A204.1 (cell line): ENCODE results near the gene GNAZ.

ENCODE experiments used
- FAIRE-seq: peaks from 2 replicates; lab custom pipeline; 2012; peaks lifted over from hg19 to GRCh38; lab: Jason Lieb, UNC

GNAZ gene

DNA sequence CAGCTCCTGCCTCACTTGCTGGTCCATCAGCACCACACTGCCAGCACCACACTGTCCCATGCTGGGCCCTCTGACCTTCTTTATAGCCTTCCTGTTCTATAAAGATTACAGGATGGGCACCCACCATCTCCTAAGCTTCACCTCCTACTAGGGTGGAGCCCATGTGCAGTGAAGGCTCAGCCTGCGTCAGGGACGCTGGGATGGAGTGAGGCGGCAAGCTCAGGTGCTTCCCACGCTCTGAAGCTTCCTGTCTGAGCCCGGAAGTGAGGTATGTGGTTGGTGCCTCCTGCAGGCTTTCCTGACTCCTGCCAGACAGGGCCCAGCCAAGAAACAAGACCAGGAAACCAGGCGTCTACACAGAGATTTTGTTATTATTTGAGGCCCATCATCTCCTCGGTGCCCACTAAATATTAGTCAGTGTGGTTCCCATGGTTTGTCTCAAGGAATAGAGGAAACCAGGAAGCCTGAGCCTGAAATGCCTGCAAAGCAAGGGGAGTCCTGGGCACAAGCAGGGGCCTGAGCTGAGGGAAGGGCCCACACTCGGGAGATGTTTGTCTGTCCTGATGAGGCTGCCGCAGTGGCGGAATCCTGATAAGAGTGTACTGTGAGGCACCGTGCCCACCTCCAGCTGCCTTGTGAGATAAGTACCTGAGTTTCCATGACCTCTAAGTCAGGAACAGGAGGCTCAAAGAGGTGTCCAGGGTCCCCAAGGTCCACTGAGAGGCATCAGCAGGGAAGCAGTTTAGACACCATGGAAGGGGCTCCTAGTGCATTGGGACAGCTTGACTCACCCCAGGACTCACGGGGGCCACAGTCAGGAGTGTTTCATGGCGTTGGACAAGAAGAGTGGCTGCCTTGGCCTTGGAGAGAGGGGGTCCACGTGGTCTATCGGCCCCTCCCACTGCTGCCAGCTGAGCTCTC, 49.4 kb downstream of the GNAZ start:
- FAIRE-seq, result no peak

- FAIRE-seq, result no peak
Measured at GRCh38 chr22:23120415-23120899, 50.1 kb downstream of the GNAZ start.

DNA sequence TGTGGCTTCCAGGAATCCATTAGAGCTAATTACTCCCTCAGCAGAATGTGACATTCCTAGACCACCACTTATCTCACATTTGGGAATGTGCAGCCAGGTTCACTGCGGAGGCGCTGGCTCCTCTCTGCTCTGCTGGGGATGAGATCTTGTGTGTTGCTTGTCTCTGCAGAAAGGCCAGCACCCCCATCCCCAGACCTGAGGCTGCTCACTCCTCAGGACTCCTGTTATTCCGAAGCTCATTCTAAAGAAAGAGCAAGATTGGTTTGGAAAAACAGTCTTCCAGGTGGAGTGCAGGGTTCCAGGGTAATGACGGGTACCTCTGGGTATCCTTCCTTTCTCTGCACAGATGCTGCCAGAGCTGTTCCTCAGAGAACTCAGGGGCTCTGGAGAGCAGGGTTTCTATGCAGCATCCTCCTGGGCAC, 50.7 kb downstream of the GNAZ start:
- no peak for FAIRE-seq

DNA sequence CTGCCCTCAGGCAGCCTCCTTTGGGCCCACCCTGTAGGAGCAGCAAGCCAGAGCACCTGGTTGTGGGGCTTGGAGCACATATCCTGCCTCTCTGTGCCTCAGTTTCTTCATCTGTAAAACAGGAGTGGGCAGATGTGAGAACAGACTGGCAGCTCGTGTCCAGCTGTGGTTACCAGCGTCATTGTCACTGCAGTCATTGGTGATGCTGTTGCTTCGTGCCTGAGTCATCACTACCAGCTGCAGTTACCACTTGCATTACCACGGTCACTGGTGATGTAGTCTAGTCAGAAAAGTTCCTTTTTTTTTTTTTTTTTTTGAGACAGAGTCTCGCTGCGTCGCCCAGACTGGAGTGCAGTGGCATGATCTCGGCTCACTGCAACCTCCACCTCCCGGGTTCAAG, 51.1 kb downstream of the GNAZ start:
- no peak for FAIRE-seq

- no peak for FAIRE-seq
Measured at GRCh38 chr22:23122216-23122957, 52.1 kb downstream of the GNAZ start.

DNA sequence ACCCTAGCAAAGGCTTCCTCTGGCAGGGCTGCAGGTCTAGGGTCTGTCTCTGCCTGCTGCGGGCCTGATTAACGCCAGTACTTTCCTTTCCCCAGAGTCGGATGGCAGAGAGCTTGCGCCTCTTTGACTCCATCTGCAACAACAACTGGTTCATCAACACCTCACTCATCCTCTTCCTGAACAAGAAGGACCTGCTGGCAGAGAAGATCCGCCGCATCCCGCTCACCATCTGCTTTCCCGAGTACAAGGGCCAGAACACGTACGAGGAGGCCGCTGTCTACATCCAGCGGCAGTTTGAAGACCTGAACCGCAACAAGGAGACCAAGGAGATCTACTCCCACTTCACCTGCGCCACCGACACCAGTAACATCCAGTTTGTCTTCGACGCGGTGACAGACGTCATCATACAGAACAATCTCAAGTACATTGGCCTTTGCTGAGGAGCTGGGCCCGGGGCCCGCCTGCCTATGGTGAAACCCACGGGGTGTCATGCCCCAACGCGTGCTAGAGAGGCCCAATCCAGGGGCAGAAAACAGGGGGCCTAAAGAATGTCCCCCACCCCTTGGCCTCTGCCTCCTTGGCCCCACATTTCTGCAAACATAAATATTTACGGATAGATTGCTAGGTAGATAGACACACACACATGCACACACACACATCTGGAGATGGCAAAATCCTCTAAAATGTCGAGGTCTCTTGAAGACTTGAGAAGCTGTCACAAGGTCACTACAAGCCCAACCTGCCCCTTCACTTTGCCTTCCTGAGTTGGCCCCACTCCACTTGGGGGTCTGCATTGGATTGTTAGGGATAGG, 52.9 kb downstream of the GNAZ start:
- no peak for FAIRE-seq

DNA sequence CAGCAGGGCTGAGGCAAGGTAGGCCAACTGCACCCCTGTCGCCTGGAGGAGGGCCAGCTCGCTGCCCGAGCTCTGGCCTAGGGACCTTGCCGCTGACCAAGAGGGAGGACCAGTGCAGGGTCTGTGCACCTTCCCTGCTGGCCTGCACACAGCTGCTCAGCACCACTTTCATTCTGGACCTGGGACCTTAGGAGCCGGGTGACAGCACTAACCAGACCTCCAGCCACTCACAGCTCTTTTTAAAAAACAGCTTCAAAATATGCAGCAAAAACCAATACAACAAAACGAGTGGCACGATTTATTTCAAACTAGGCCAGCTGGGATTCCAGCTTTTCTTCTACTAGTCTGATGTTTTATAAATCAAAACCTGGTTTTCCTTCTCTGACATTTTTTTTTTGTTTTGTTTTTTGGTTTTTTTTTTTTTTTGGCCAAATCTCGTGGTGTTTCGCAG, 53.5 kb downstream of the GNAZ start:
- FAIRE-seq, result no peak

DNA sequence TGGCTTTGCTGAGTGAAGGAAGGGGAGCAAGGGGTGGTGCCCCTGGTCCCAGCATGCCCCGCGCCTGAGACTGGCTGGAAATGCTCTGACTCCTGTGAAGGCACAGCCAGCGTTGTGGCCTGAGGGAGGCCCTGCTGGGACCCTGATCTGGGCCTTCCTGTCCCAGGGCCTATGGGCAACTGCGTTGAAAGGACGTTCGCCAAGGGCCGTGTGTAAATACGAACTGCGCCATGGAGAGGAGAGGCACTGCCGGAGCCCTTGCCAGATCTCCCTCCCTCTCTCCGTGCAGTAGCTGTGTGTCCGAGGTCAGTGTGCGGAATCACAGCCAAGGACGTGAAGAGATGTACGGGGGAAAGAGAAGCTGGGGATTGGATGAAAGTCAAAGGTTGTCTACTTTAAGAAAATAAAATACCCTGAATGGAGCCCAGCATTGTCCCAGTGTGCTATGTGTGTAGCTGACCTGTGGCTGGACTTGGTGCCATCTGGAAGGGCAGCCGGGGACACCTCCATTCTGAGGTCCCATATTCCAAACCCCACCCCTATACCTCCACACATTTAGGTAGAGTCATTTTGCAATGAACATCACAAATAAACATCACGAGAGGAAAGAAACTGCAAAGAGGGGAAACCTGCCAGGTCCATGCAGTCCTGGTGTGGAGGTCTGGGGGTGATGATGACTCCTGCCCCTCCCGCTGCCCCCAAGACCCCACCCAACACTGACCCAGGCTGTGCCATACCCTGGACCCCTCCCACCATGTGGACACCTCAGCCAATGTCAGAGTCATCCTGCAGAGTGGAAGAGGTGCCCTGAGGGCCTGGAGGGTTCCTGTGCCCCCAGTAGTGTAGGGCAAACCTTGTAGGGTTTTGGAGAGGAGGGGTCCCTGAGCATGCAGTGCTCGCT, 54.5 kb downstream of the GNAZ start:
- no peak for FAIRE-seq

DNA sequence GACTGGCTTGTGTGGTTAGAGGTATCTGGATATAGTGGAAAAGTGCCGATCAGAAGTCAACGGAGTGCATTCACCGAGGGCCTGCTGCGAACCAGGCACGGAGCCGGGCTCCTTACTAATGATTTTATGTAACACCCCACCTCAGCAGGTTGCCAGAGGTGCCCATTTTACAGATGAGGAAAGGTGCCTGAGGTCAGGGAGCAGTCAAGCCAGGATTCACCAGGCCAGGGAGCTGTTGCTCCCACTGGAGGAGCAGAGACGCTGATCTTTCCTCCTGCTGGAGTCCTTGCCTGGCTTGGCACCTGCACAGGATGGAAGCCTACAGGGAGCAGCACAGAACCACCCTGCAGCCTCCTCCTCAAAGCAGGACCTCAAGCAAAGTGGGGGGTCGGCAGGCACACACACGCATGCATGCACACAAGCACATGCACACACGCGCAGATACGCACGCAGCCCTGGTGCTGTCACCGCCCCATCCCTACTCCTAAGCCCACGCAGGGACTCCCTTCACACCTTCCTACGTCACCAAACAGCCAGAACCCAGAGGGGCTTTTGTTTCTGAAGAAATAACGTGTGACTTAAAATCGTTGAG, 55.3 kb downstream of the GNAZ start:
- no peak for FAIRE-seq

- FAIRE-seq, result no peak
Measured at GRCh38 chr22:23126165-23127054, 56.1 kb downstream of the GNAZ start.

DNA sequence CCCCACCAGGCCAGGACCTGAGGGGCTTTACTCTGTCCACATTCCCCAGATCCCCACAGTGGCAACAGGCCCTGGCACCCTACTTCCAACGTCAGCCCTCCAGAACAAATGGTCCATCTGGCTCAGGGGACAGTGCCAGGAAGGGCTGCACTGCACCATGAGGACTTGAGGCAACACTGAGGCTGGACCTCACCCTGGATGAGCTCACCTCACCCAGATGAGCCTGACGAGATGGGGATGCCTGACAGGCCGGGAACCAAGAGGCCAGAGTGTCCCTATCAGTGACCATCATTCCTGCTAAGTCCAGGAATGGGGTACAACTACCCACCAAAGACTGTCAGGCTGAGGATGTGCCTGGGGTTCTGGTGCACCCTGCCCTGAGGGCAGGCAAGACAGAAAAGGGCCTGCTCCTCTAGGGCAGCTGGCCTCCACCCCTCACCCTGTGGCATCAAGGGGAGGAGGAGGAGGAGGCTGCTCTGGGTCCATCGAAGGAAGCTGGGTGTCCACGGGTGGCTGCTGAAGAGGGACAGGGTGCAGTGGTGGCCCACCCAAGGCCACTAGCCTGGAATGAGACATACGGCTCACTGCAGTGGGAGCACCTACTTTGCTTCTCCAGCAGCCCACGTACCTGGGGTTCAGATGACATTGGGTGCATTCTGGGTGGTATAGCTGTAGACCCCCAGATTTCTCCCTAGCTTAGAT, 56.9 kb downstream of the GNAZ start:
- no peak for FAIRE-seq

- FAIRE-seq, result no peak
Measured at GRCh38 chr22:23127788-23128187, 57.5 kb downstream of the GNAZ start.

DNA sequence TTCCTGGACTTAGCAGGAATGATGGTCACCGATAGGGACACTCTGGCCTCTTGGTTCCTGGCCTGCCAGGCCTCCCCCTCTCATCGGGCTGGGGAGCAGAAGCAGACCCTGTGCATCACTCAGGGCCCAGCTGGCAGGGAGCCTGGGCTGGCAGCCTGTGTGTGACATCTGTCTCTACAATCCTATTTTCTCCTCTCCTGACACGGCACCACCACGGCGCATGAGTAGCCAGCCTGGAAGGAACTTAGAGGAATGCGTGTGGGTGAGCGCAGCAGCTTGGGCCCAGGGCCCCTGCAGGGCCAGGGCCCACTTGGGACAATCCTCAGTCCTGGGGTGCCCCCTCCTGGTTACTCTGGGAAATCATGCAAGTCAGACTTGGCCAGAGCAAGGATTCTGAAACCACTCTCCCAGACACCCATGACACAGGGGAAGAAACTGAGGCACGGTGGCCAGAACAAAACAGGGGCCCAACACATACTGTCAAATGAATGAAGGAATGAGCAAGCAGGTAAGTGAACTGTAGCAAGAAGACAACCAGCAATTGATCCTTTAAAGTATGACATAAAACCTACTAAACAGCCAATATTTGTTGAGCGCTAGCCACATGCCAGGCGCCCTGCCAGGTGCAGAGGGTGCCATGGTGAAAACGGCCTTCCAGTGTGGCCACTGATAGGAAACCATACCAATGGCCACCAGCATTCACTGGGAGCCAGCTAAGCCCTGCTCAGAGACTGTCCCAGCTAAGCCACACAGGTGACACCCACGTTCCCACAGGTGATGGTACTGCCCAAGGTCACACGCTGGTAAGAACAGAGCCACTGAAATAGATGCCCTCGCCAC, 58.2 kb downstream of the GNAZ start:
- no peak for FAIRE-seq

GRCh38 chr22:23129149-23129548, 58.8 kb downstream of the GNAZ start:
- FAIRE-seq, result no peak

GRCh38 chr22:23130697-23131096, 60.4 kb downstream of the GNAZ start:
- FAIRE-seq, result no peak

DNA sequence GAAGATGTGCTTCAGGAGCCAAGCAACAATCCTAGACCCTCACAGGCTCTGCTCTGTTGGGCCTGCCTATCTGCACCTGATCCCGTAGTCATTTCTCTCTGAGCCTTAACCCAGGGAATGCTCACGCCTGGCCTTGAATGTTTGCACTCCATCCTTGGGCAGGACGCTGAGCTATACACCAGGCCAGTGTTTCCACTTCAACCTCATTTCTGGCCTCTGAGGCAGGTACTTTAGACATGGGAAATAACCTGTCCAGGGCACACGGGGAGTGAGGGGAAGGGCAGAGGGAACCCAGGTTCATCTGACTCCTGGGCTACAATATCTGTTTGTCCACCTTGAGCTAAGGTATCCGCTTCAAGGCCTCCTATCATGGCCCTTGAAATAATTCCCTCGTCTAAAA, 61.6 kb downstream of the GNAZ start:
- no peak for FAIRE-seq

DNA sequence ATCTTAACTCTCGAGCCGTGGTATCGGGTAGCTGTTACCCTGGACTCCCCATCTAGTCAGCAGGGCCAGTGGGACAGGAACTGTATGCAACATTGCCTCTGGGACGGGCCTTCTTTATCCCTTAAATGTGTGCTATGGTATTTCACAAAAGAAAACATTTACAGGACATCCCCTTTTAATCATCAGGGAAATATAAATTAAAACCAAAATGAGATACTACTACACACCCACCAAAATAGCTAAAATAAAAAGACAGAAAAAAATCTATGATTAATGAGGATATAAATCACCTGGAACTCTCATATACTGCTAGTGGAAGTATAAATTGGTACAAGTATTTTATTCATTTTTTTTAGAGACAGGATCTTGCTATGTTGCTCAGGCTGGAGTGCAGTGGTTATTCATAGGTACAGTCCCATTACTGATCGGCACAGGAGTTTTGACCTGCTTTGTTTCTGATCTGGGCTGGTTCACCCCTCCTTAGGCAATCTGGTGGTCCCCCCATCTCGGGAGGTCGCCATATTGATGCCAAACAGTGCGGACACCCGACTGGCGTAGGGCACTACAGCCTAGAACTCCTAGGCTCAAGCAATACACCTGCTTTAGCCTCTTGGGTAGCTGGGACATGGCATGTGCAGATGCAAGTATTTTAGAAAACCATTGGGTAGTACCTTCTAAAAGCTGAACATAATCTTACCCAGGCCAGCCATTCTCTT, 62.2 kb downstream of the GNAZ start:
- no peak for FAIRE-seq

GRCh38 chr22:23133922-23134321, 63.6 kb downstream of the GNAZ start:
- FAIRE-seq, result no peak
